GM06990 (cell line): ENCODE measurements around the gene FOXM1.

Experiments
- DNase-seq: peaks from one replicate; pipeline ENCODE4 v3.0.0-alpha.2; 2011; ENCODE audit not compliant: insufficient read length; ENCODE audit errors: extremely low read depth
- H3K27me3 ChIP-seq: replicated peaks from 2 replicates; pipeline ENCODE4 v1.6.0; 2011; ENCODE audit warnings: low read length; ENCODE audit not compliant: control insufficient read depth, insufficient read depth
- H3K36me3 ChIP-seq: 2 replicates; pipeline ENCODE4 v1.5.1; 2011; ENCODE audit warnings: low read length; ENCODE audit not compliant: control insufficient read depth, insufficient read depth
- H3K4me3 ChIP-seq: replicated peaks from 2 replicates; pipeline ENCODE4 v1.5.1; 2011; ENCODE audit warnings: low read depth, mild to moderate bottlenecking, control low read depth, low read length
- TF ChIP-seq, protein P1 (sequence below): IDR thresholded peaks from 2 replicates; pipeline ENCODE4 v1.5.1; 2011; ENCODE audit warnings: low read length, control low read depth, mild to moderate bottlenecking, inconsistent platforms; ENCODE audit not compliant: insufficient read depth, poor library complexity, severe bottlenecking

The FOXM1 gene, protein sequence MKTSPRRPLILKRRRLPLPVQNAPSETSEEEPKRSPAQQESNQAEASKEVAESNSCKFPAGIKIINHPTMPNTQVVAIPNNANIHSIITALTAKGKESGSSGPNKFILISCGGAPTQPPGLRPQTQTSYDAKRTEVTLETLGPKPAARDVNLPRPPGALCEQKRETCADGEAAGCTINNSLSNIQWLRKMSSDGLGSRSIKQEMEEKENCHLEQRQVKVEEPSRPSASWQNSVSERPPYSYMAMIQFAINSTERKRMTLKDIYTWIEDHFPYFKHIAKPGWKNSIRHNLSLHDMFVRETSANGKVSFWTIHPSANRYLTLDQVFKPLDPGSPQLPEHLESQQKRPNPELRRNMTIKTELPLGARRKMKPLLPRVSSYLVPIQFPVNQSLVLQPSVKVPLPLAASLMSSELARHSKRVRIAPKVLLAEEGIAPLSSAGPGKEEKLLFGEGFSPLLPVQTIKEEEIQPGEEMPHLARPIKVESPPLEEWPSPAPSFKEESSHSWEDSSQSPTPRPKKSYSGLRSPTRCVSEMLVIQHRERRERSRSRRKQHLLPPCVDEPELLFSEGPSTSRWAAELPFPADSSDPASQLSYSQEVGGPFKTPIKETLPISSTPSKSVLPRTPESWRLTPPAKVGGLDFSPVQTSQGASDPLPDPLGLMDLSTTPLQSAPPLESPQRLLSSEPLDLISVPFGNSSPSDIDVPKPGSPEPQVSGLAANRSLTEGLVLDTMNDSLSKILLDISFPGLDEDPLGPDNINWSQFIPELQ

DNA sequence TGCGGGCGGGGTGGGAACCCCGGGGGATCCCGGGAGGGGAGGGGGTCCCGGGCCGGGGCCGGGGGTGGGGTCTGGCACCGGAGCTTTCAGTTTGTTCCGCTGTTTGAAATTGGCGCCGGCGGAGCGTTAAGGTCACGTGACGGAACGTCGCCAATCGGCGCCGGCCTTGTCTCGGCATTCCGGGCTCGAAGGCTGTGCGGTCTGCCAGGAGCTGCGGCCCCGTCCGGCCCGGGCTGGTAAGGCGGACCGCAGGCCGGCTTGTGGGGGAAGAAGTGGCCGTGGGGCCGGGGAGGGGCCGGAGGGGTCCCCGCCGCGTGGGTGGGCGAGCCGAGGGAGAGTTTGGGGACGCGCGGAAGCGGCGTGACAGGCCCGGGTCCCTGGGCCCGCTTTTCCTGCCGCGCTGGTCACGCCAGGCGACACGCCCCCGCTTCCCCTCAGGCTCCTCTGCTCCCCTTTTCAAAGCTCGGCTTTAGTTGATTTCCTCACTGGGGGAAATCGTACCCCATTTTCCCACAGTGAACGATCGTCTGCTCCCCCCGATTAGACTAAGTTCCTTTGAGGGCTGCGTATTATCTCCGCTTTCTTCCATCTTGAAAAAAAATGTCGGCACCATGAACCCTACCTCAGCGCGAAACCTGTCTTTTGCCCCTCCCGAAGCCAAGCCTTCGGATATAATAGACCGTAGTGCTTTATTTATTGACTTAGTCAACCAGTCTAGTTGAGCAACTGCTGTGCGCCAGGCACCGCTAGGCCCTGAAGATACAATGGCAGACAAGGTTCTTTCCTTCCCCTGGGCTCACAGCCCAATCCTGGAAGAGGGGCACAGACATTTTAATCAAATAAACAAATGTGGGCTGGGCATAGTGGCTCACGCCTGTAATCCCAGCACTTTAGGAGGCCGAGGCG, at the start of gene FOXM1, which contains the start of gene RHNO1:
Gene FOXM1 (minus strand): TSS at position 128 of the 906 bp plus-strand sequence. CDS start 2,696 bp downstream, outside the sequence.
Gene RHNO1 (plus strand): TSS at position 177 of the 906 bp plus-strand sequence. CDS start 8,144 bp downstream, outside the sequence.
- peaks cover 9% of the 10 kb centered on the region for H3K36me3 ChIP-seq
- no peaks in the 10 kb centered on the region for H3K27me3 ChIP-seq
- TF ChIP-seq, protein P1, sequence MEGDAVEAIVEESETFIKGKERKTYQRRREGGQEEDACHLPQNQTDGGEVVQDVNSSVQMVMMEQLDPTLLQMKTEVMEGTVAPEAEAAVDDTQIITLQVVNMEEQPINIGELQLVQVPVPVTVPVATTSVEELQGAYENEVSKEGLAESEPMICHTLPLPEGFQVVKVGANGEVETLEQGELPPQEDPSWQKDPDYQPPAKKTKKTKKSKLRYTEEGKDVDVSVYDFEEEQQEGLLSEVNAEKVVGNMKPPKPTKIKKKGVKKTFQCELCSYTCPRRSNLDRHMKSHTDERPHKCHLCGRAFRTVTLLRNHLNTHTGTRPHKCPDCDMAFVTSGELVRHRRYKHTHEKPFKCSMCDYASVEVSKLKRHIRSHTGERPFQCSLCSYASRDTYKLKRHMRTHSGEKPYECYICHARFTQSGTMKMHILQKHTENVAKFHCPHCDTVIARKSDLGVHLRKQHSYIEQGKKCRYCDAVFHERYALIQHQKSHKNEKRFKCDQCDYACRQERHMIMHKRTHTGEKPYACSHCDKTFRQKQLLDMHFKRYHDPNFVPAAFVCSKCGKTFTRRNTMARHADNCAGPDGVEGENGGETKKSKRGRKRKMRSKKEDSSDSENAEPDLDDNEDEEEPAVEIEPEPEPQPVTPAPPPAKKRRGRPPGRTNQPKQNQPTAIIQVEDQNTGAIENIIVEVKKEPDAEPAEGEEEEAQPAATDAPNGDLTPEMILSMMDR = no peak
- DNase-seq = peak; percentile 89
- peak within 1 kb of the TSS; percentile 96 for H3K4me3 ChIP-seq

DNA sequence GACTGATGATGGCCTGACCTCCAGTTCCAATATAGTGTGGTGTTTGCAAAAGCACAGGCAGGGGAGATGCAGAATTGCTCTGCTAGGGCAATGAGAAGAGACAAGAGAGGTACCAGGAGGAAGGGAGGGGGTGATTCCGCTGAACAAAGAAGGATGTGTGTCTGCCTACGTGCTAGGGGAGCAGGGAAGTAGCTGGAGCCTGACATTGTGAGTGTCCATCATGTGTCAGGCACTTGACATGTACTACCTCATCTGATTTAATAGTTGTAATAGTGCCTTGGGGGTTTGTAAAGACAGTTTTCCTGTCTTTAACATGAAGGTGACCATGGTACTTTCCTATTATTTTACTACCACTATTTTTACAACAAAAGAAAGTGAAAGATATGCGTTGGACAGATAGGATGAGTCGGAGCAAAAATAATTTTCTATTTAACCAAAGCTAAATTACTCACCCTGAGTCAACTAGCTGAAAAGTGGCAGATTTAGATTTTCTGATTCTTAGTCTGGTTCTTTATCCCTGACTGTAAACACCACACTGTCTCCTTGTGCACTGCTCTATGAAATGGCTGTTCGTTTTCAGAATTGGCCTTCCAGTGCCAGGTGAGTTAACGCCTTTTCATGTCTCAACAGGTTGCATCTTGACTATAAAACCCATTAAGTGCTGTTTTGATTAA, 48.5 kb upstream of the FOXM1 start:
- Histone ChIP-seq H3K36me3 (no peaks in the 10 kb centered on the region; the same call in 1 of the 2 replicates), H3K4me3 (no peak overlapping the region), H3K27me3 (no peaks in the 10 kb centered on the region)
- TF ChIP-seq, protein P1 = no peak
- no peak for DNase-seq

DNA sequence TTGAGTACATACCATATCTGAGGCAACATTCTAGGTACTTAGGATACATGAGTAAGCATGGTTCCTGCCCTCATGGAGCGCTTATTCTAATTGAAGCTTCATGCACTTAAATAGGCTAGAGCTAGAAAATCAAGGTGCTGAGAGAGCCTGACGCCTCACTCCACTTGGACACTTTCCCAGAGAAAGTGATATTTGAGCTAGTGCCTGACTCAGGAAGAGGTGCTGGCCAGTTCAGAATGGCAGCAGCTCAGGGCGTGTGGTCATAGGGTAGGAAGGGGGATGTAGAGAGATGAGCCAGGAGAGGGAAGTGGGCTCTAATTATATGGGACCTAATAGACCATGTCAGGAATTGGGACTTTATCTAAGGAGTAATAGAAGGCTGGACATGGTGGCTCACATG, 47.0 kb upstream of the FOXM1 start:
- no peaks in the 10 kb centered on the region; the same call in 1 of the 2 replicates for H3K36me3 ChIP-seq
- TF ChIP-seq, protein P1 = no peak
- no peak for DNase-seq

DNA sequence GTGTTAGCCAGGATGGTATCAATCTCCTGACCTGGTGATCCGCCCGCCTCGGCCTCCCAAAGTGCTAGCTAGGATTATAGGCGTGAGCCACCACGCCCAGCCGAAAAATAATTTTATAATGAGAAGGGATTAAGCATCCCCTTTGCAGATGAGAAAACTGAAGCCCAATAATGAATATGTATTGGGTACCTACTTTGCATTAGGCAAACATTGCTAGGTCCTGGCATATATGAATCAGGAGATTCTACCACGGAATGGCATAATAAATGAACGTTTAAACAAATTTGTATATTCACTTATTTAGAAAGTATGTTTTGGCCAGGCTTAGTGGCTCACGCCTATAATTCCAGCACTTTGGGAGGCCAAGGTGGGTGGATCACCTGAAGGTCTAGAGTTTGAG, 46.1 kb upstream of the FOXM1 start:
- Histone ChIP-seq H3K4me3 (no peak overlapping the region), H3K36me3 (no peaks in the 10 kb centered on the region; the same call in 1 of the 2 replicates), H3K27me3 (no peaks in the 10 kb centered on the region)
- TF ChIP-seq, protein P1 = no peak
- no peak for DNase-seq

More for the DNA sequence above, 47.0 kb upstream of the FOXM1 start:
- Histone ChIP-seq H3K27me3 (no peaks in the 10 kb centered on the region), H3K4me3 (no peak overlapping the region)

DNA sequence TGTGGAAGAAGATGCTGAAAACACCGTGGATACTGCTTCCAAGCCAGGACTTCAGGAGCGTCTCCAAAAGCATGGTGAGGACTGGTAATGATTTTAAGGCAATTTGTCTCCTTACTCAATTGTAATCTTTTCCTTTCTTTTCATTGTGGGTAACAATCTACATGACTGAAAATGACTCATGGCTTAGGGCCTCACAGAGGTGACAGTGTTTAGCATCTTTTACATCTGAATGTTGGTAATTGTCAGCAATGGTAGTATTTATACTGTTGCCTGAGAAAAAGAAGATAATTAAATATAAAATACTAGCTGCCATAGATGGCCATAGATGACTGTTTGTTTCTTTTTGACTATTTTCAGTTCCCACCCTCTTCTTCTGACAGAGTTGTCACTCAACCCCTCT, 45.4 kb upstream of the FOXM1 start:
- TF ChIP-seq, protein P1 = no peak
- DNase-seq = no peak
- H3K36me3 ChIP-seq = no peaks in the 10 kb centered on the region; the same call in 1 of the 2 replicates
- no peaks in the 10 kb centered on the region for H3K27me3 ChIP-seq
- no peak overlapping the region for H3K4me3 ChIP-seq
